Forelimb muscle (tissue), 1 donor: ENCODE measurements around the gene TP63. TPM values are rescaled to one million over a fixed set of nuclear protein-coding genes. Genes with fewer than 3 reads are reported as not detected.
A peak's percentile ranks its signal among the peaks of the same experiment; 100 is the strongest.
"Not testable (repeated sequence)": the region's sequence is repeated elsewhere in the genome, so short reads cannot be mapped to it uniquely, and the experiment has no call there.

Experiments
- DNase-seq: peaks from one replicate; pipeline ENCODE4 v3.0.0-alpha.2; 2013; ENCODE audit warnings: low read depth
- polyA plus RNA-seq: library from polyadenylated mRNA; unstranded; fragments of 120-200 nt; gene quantifications from one replicate; pipeline ENCODE4 v1.2.1, GENCODE V29; 2013; ENCODE audit not compliant: insufficient read length

The TP63 gene
- polyA plus RNA-seq, 1 donor = 11.6 TPM

- no peak for DNase-seq
Observed at GRCh38 chr3:189625572-189625971, 5.6 kb upstream of the TP63 start.

GRCh38 chr3:189626286-189626685 lies 4.9 kb upstream of the TP63 start:
- no peak for DNase-seq

GRCh38 chr3:189629803-189630455 lies 1.3 kb upstream of the TP63 start:
- DNase-seq = peak; percentile 8

GRCh38 chr3:189630767-189631372 lies 319 bp upstream of the TP63 start:
- DNase-seq = no peak

GRCh38 chr3:189631409-189631808 lies 220 bp downstream of the TP63 start:
- DNase-seq = no peak

- no peak for DNase-seq
Observed at GRCh38 chr3:189632242-189632641, 1.1 kb downstream of the TP63 start.

GRCh38 chr3:189635339-189635738 lies 4.2 kb downstream of the TP63 start:
- no peak for DNase-seq

- DNase-seq = no peak
Observed at GRCh38 chr3:189636048-189636447, 4.9 kb downstream of the TP63 start.

- no peak for DNase-seq
Observed at GRCh38 chr3:189637750-189638149, 6.6 kb downstream of the TP63 start.

- no peak for DNase-seq
Observed at GRCh38 chr3:189638276-189639031, 7.3 kb downstream of the TP63 start.

GRCh38 chr3:189641776-189642175 lies 10.6 kb downstream of the TP63 start:
- DNase-seq = no peak

- DNase-seq = no peak
Observed at GRCh38 chr3:189646853-189647542, 15.8 kb downstream of the TP63 start.

- no peak for DNase-seq
Observed at GRCh38 chr3:189652042-189652441, 20.9 kb downstream of the TP63 start.

GRCh38 chr3:189655617-189656016 lies 24.4 kb downstream of the TP63 start:
- no peak for DNase-seq

GRCh38 chr3:189659571-189659970 lies 28.4 kb downstream of the TP63 start:
- DNase-seq = no peak

GRCh38 chr3:189664311-189664710 lies 33.1 kb downstream of the TP63 start:
- DNase-seq = no peak

- not testable (repeated sequence) for DNase-seq
Observed at GRCh38 chr3:189672346-189672745, 41.2 kb downstream of the TP63 start.

- DNase-seq = no peak
Observed at GRCh38 chr3:189673535-189673934, 42.3 kb downstream of the TP63 start.

- DNase-seq = no peak
Observed at GRCh38 chr3:189674249-189674913, 43.2 kb downstream of the TP63 start.

GRCh38 chr3:189677667-189678066 lies 46.5 kb downstream of the TP63 start:
- no peak for DNase-seq

- no peak for DNase-seq
Observed at GRCh38 chr3:189680723-189681122, 49.5 kb downstream of the TP63 start.
